NCI-H2196 treated with DMSO at 0.1 percent for 48 hours (cell line): ENCODE data around the gene GABBR2.
"Not testable (repeated sequence)": the region's sequence is repeated elsewhere in the genome, so short reads cannot be mapped to it uniquely, and the experiment has no call there.

ENCODE experiments used
- DNase-seq: peaks from one replicate; lab custom pipeline; 2025; ENCODE audit not compliant: unreplicated experiment; lab: John Stamatoyannopoulos, UW

GABBR2 gene

DNA sequence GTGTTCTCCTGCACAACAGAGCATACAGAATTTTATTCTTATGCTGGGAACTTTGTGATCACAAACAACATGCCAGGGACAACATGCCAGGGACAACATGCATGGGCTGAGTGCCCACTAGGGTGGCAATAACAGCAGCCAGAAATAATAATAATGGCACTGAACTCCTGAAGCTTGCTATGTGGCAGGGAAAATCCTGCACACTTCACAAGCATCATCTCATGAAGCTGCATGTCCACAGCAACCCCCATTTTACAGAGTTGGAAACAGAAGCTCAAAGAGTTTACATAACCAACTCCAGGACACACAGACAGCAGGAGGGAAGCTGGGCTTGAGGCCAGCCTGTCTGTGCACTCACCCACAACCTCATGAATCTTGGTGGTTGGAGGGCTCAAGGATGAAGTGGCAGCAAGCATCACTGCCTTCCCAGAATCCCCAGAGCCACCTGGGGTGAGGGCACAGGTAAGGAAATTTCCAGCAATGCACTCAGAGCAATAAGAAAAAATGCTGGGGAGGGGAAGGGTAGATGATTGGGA is 111.4 kb downstream of the GABBR2 start:
- DNase-seq = no peak

- no peak for DNase-seq
Observed at GRCh38 chr9:98596486-98596885, 112.2 kb downstream of the GABBR2 start.

DNA sequence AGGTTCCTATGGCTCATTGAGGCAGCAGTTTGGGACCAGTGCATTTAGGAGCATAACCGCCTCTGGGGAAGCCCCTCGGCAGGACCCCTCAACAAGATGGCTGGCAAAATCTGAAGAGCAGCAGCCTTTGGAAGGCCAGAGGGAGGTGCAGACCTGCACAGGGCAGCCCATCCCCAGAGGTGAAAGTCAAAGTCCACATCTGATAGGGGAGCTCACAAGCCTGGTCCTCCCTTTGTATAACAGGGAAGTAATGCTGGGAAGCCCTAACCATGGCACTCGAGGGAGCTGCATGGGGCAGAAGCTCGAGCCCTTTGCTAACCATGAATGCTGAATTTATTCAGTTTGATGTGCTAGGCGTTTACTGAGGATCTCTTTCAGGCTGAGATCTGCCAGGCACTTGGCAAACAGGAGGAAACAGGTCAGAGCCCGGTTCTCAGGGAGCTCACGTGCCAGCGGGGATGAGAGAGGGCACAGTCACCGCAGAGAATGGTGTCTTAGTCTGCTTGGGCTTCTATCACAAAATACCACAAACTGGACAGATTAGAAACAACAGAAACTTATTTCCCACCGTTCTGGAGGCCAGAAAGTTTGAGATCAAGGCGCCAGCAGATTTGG is 114.1 kb downstream of the GABBR2 start:
- DNase-seq = no peak

DNA sequence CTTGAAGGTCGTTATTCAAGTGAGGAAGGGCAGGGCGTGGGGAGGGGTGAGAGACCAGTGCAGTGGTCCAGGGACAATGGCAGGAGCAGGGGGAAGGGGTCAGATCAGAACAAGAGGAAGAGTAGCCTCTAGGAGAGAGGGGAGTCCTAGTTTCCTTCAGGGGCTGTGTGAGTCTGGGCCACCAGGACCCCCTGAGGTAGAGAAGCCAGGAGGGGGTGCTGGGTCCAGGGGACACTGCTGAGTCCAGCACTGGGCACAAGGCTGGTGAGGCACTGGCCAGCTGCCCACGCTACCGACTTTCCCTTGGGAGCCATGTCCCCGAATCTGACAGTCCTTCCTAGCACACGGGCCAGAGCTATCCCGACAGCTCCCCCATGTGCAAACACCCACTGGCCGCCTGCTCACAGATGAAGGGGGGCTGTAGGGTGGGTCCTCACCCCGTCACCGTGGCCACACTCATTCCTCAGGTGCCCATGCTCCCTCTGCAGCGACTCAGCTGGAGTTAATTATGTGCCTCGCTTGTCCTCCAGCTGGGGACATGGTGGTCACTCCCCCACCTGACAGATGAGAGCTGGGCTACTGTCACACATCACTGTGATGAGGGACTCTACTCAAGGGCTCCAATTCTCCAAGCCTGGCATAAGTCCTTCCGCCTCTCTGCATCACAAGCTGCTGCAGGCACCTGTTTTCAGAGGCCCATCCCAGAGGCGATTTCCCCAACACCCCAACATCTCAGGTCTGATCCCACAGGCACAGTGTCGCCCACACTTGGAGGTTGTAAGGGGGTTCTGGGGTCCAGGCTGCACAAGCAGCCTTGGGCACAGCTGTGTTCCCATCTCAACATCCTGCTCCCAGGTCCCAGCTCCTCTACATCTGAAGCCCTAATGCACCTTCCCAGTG is 115.1 kb downstream of the GABBR2 start:
- DNase-seq = no peak

- no peak for DNase-seq
Observed at GRCh38 chr9:98591696-98592095, 117.0 kb downstream of the GABBR2 start.

GRCh38 chr9:98590101-98590500 is 118.6 kb downstream of the GABBR2 start:
- no peak for DNase-seq

DNA sequence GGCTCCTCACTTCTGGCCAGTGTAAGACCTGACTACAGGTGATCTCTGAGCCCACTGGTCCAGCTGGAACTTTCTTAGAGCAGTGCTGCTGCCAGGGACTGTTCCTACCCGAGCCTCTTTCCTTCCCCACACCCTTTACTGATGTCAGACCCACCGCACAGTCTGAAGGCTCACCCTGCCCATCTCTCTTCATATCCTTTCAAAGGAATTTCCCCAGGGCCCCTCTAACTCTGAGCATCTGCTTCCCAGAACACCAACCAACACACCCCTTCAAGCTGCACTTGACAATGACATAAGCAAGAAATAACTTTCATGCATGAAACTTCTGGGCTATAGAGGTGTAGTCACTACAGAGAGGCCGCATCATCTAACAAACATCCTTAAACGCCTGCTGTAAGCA is 119.6 kb downstream of the GABBR2 start:
- no peak for DNase-seq

GRCh38 chr9:98584853-98585438 is 123.8 kb downstream of the GABBR2 start:
- DNase-seq = not testable (repeated sequence)

GRCh38 chr9:98584059-98584458 is 124.7 kb downstream of the GABBR2 start:
- no peak for DNase-seq

DNA sequence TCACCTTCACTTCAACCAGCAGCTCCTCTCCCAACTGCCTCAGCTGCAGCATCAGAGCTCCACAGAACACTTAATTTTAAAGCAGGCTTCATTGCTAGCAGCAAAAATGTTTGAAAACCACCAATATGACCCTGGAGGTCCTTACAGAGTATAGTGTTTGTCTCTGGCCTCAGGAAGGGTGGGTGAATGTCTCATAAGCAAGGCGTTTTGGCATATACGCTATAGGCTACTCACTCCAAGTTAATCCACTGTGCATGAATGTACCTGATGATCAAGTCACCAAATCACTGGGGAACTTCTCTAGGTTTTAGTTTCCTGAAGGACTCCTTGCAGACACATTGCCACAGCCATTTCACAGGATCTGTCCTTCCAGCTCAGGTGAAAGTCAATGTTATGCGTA is 125.3 kb downstream of the GABBR2 start:
- DNase-seq = no peak

- no peak for DNase-seq
Observed at GRCh38 chr9:98580956-98581355, 127.8 kb downstream of the GABBR2 start.

DNA sequence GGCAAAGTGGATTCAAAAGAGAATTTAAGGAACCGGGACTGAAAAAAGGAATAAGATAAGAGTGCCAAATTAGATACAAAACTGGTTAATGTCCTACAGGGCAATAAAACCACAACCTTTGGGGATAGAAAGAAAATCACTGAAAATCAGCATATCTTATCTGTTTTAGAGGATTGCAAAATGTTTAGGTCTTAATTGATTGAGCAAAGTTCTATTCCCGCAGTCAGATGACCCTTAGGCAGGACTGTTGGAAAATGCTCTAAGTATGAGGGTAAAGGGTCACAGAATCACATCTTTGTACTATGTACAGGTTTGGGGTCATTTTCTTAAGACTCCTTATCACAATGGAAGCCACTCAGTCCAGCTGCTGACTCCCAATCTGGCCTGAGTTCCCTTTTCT is 129.0 kb downstream of the GABBR2 start:
- no peak for DNase-seq

- DNase-seq = no peak
Observed at GRCh38 chr9:98577446-98577845, 131.3 kb downstream of the GABBR2 start.

DNA sequence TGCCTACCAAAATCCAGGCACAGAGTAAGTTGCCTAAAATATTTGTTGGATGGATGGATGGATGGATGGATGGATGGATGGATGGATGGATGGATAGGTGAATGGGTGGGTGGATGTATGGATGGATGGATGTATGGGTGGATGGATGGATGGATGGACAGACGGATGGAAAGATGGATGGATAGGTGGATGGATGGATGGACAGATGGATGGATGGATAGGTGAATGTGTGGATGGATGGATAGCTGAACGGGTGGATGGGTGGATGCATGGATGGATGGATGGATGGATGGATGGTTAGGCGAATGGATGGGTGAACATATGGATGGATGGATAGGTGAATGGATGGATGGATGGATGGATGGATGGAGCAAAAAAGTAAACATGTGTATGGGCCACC is 131.9 kb downstream of the GABBR2 start:
- DNase-seq = no peak

GRCh38 chr9:98576354-98576753 is 132.4 kb downstream of the GABBR2 start:
- DNase-seq = no peak

DNA sequence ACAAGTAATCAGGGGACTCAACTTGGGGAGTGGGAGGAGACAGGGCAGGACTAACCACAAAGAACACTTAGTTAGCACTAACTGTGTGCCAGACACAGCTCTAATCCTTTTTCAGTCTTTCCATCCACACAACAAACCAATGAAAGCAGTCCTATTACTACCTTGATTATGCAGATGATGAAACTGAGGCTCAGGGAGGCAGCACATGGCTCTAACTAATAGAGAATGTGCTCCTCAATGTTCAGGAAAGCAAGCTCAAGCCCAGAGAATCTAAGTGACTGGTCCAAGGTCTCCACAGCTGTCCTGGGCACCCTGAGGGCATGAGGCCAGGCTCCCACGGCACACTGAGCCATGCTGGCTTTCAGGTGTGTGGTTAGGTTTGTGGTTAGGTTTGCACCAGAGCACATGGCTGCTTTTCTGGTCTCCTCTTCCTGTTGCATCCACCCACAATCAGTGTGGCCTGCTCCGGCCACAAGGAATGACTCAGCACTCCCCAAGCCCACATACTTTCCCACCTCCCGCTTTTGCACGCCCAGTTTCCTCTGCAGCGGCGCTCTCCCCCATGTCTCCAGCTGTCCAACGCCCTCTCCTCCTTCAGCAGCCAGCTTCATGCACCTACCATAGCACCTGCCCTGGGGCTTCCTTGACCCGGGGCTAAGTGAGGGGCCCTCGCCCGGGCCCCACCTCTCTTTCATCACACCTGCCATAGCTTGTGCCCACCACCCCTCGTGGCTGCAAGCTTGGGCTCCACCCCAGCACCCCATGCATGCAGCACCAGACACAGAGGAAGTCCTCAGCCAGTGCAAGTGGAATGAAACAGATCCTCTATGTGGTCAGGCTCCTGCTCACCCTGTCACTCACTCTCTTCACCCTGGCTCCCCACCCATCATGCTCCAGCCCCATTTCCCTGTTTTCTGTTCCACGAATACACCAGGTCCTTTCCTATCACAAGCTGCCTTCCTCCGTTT is 133.1 kb downstream of the GABBR2 start:
- DNase-seq = no peak

GRCh38 chr9:98573749-98574278 is 134.9 kb downstream of the GABBR2 start:
- DNase-seq = no peak

GRCh38 chr9:98572796-98573195 is 135.9 kb downstream of the GABBR2 start:
- DNase-seq = no peak

DNA sequence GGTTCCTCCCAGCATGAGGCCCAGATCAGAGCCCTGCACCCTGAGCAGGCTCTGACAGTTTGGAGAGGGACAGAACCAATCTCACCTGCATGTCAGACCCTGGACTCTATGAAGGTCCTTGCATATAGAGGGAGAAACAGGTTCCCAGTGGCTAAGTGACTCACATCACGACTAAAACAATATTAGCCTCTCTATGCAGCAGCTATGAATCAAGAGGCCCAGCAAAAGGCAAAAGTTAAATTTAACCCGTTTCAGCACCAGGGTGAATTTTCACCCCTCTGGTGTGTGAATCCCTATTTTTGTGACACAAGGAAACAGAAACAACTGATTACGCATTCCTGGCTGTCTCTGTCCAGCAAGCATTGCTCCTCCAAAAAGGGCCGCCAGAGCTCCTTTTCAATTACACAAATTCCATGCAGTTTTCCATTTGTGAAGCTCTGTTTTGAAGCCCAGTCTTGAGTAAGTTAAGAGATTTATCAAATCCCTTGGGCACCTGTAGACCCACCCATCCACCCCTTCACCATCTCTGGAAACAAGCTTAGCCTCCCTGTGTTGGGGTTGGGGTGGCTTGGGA is 136.6 kb downstream of the GABBR2 start:
- no peak for DNase-seq

GRCh38 chr9:98571643-98572042 is 137.1 kb downstream of the GABBR2 start:
- DNase-seq = no peak
